DOHH2 (cell line): ENCODE data around the gene PTPRC.
A peak's percentile ranks its signal among the peaks of the same experiment; 100 is the strongest.

Source experiments
- H3F3A ChIP-seq: fragments of 200-600 bp; sonication (generic), shearing (Covaris generic); 2 replicates; pipeline ENCODE4 v1.6.0; 2016; ENCODE audit warnings: antibody characterized with exemption, mild to moderate bottlenecking; ENCODE audit not compliant: control insufficient read depth, insufficient read depth
- H3K27ac ChIP-seq: fragments of 200-600 bp; sonication (generic); 2 replicates; pipeline ENCODE4 v1.5.1; 2014; ENCODE audit warnings: low read depth, mild to moderate bottlenecking, low read length, moderate library complexity
- H3K27me3 ChIP-seq: fragments of 200-600 bp; sonication (generic); 2 replicates; pipeline ENCODE4 v1.6.1; 2014; ENCODE audit warnings: mild to moderate bottlenecking, low read length, mixed read lengths; ENCODE audit not compliant: control insufficient read depth
- H3K36me3 ChIP-seq: fragments of 200-600 bp; sonication (generic); 2 replicates; pipeline ENCODE4 v1.6.1; 2014; ENCODE audit warnings: mild to moderate bottlenecking, low read length, moderate library complexity, mixed read lengths; ENCODE audit not compliant: control insufficient read depth
- H3K4me1 ChIP-seq: fragments of 200-600 bp; sonication (generic); 2 replicates; pipeline ENCODE4 v1.6.1; 2014; ENCODE audit warnings: mild to moderate bottlenecking, low read length, mixed read lengths; ENCODE audit not compliant: control insufficient read depth
- H3K4me2 ChIP-seq: fragments of 200-600 bp; sonication (generic); 2 replicates; pipeline ENCODE4 v1.6.0; 2014; ENCODE audit warnings: mild to moderate bottlenecking, low read length, moderate library complexity
- H3K4me3 ChIP-seq: fragments of 200-600 bp; sonication (generic); 2 replicates; pipeline ENCODE4 v1.5.1; 2014; ENCODE audit warnings: mild to moderate bottlenecking, low read length, mixed read lengths
- H3K79me2 ChIP-seq: fragments of 200-600 bp; sonication (generic); 2 replicates; pipeline ENCODE4 v1.6.1; 2014; ENCODE audit warnings: mild to moderate bottlenecking, low read length, mixed read lengths; ENCODE audit not compliant: control insufficient read depth
- H3K9me2 ChIP-seq: fragments of 200-600 bp; sonication (generic); replicated peaks from 2 replicates; pipeline ENCODE4 v1.6.1; 2014; ENCODE audit warnings: mild to moderate bottlenecking, low read length, mixed read lengths; ENCODE audit not compliant: control insufficient read depth
- H3K9me3 ChIP-seq: fragments of 200-600 bp; sonication (generic); 2 replicates; pipeline ENCODE4 v1.6.1; 2014; ENCODE audit warnings: antibody characterized with exemption, low read length, mixed read lengths; ENCODE audit not compliant: control insufficient read depth, insufficient read depth
- H4K20me1 ChIP-seq: fragments of 200-600 bp; sonication (generic); 2 replicates; pipeline ENCODE4 v1.6.0; 2014; ENCODE audit warnings: low read depth, mild to moderate bottlenecking, antibody characterized with exemption, low read length, moderate library complexity; ENCODE audit not compliant: control insufficient read depth, insufficient read depth
- CTCF ChIP-seq: fragments of 200-600 bp; sonication (generic); IDR thresholded peaks from one replicate; pipeline ENCODE4 v1.5.1; 2014; ENCODE audit warnings: antibody characterized with exemption, mild to moderate bottlenecking, low read depth, low read length; ENCODE audit not compliant: poor library complexity, severe bottlenecking
- EZH2phosphoT487 ChIP-seq: fragments of 200-600 bp; sonication (generic); IDR thresholded peaks from 2 replicates; pipeline ENCODE4 v1.6.1; 2017; ENCODE audit warnings: borderline replicate concordance, mild to moderate bottlenecking, antibody characterized with exemption, low read length, moderate library complexity, mixed read lengths

PTPRC gene

GRCh38 chr1:198641501-198641900 lies 2.7 kb downstream of the PTPRC start:
- Histone ChIP-seq H3K79me2 (peaks cover 92% of the 10 kb centered on the region), H3K36me3 (peaks cover 70% of the 10 kb centered on the region), H4K20me1 (no peaks in the 10 kb centered on the region), H3F3A (peaks cover 35% of the 10 kb centered on the region), H3K4me3 (peak overlapping the region; percentile 83), H3K4me1 (peaks cover 66% of the 10 kb centered on the region), H3K9me3 (no peaks in the 10 kb centered on the region), H3K27me3 (no peaks in the 10 kb centered on the region), H3K4me2 (peak overlapping the region; percentile 69), H3K9me2 (no peaks in the 10 kb centered on the region), H3K27ac (peak overlapping the region; percentile 100)
- no peak for TF ChIP-seq CTCF
- no peak for TF ChIP-seq EZH2phosphoT487

- peak overlapping the region; percentile 69 for H3K4me2 ChIP-seq
- H3F3A ChIP-seq: peaks cover 29% of the 10 kb centered on the region
- no peaks in the 10 kb centered on the region for H3K9me2 ChIP-seq
- peaks cover 66% of the 10 kb centered on the region for H3K4me1 ChIP-seq
- H4K20me1 ChIP-seq: no peaks in the 10 kb centered on the region
- TF ChIP-seq CTCF (no peak), EZH2phosphoT487 (no peak)
- no peaks in the 10 kb centered on the region for H3K27me3 ChIP-seq
- H3K36me3 ChIP-seq: peaks cover 76% of the 10 kb centered on the region
- peak overlapping the region; percentile 100 for H3K27ac ChIP-seq
- H3K79me2 ChIP-seq: peaks cover 97% of the 10 kb centered on the region
- H3K9me3 ChIP-seq: no peaks in the 10 kb centered on the region
- H3K4me3 ChIP-seq: peak overlapping the region; percentile 83
These were observed 3.3 kb downstream of the PTPRC start for GRCh38 chr1:198641966-198642668.

GRCh38 chr1:198642983-198643382 lies 4.1 kb downstream of the PTPRC start:
- peaks cover 66% of the 10 kb centered on the region for H3K4me1 ChIP-seq
- H3K79me2 ChIP-seq: peaks cover 100% of the 10 kb centered on the region

More at GRCh38 chr1:198642983-198643382, 4.1 kb downstream of the PTPRC start:
- Histone ChIP-seq H3K4me3 (peak overlapping the region; percentile 83), H4K20me1 (no peaks in the 10 kb centered on the region), H3K9me3 (no peaks in the 10 kb centered on the region), H3K36me3 (peaks cover 84% of the 10 kb centered on the region), H3K27ac (peak overlapping the region; percentile 100), H3K9me2 (no peaks in the 10 kb centered on the region), H3K27me3 (no peaks in the 10 kb centered on the region), H3F3A (peaks cover 29% of the 10 kb centered on the region), H3K4me2 (peak overlapping the region; percentile 69)
- no peak for TF ChIP-seq CTCF
- no peak for TF ChIP-seq EZH2phosphoT487
